Activated CD4-positive, alpha-beta memory T cell treated with anti-CD3 and anti-CD28 coated beads, Interleukin-2, amount 10 ng/mL, durations not matched to agents 7 days and 5 days (primary cell): ENCODE measurements around the gene AK4. TPM values are rescaled to one million over a fixed set of nuclear protein-coding genes. Genes with fewer than 3 reads are reported as not detected.
A peak's percentile ranks its signal among the peaks of the same experiment; 100 is the strongest.

Experiments
- CTCF ChIA-PET: fragments of 350-600 bp; sonication (Branson Sonifier 250); formaldehyde crosslinking; loops from one replicate; lab custom pipeline; 2021; ENCODE audit warnings: antibody characterized with exemption, inconsistent platforms; lab: Charles Lee
- POLR2A ChIA-PET: fragments of 350-600 bp; sonication (Branson Sonifier 250); formaldehyde crosslinking; loops from one replicate; lab custom pipeline; 2021; ENCODE audit warnings: antibody characterized with exemption; lab: Charles Lee
- DNase-seq: peaks from one replicate; pipeline ENCODE4 v3.0.0-alpha.2; 2020
- H3K27ac Mint-ChIP-seq: one replicate; pipeline ENCODE4 v1.8.0; 2021; ENCODE audit warnings: mild to moderate bottlenecking, mixed read lengths
- H3K27me3 Mint-ChIP-seq: one replicate; pipeline ENCODE4 v1.8.0; 2021; ENCODE audit warnings: mixed read lengths
- H3K36me3 Mint-ChIP-seq: one replicate; pipeline ENCODE4 v1.8.0; 2021; ENCODE audit warnings: low read depth, mixed read lengths
- H3K4me1 Mint-ChIP-seq: one replicate; pipeline ENCODE4 v1.8.0; 2021; ENCODE audit warnings: mixed read lengths
- H3K4me3 Mint-ChIP-seq: one replicate; pipeline ENCODE4 v1.8.0; 2021; ENCODE audit warnings: mild to moderate bottlenecking, mixed read lengths
- H3K9me3 Mint-ChIP-seq: one replicate; pipeline ENCODE4 v1.8.0; 2021; ENCODE audit warnings: mixed read lengths
- total RNA-seq, 2 experiments: library from RNA; stranded (reverse); gene quantifications; one replicate each; pipeline ENCODE4 v1.2.3, GENCODE V29; 2021

Gene AK4
- total RNA-seq, 2 experiments from 2014 or later: 56.2 to 58.1 TPM

DNA sequence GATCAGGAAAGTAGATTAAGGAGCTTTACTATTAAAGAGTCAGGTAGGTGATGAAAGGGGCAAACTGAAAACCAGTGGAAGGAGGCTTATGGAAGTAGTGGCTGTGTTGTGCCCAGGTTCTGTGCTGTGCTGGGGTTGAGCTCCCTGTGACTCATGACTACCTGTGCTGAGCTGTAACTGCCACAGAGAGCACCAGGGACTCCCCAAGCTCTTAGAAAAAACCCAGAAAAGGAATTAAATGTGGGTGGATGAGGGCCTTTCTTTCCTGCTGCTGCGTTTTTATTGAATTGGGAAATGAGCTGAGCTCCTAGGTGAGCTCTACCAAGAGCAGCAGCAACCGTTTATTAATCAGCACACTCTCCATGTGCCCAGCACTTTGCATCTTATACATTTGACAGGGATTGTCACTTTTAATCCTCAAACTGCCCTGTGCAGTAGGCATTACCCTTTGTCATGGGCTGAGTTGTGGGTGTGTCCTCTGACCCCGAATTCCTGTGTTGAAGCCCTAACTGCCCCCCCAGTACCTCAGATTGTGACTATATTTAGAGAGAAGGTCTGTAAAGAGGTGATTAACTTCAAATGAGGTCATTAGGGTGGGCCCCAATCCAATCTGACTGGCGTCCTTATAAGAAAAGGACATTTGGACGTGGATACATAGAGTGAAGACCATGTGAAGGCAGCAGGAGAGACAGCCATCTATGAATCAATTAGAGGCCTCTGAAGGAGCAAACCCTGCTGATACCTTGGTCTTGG, 65.4 kb downstream of the AK4 start:
- no peak for DNase-seq
- no peaks in the 10 kb centered on the region for H3K27me3 Mint-ChIP-seq
- peaks cover 5% of the 10 kb centered on the region for H3K36me3 Mint-ChIP-seq
- H3K4me1 Mint-ChIP-seq: peaks cover 28% of the 10 kb centered on the region
- no peaks in the 10 kb centered on the region for H3K9me3 Mint-ChIP-seq
- H3K4me3 Mint-ChIP-seq: no peak overlapping the region
- CTCF ChIA-PET: interaction anchor here (0.5 to 1.6 kb wide), 7 partner anchors 8 to 474 kb away, joined by 3 to 6 read pairs (median 3); no protein-coding TSS in a partner anchor
- H3K27ac Mint-ChIP-seq: no peak overlapping the region
- POLR2A ChIA-PET: no interaction called here

DNA sequence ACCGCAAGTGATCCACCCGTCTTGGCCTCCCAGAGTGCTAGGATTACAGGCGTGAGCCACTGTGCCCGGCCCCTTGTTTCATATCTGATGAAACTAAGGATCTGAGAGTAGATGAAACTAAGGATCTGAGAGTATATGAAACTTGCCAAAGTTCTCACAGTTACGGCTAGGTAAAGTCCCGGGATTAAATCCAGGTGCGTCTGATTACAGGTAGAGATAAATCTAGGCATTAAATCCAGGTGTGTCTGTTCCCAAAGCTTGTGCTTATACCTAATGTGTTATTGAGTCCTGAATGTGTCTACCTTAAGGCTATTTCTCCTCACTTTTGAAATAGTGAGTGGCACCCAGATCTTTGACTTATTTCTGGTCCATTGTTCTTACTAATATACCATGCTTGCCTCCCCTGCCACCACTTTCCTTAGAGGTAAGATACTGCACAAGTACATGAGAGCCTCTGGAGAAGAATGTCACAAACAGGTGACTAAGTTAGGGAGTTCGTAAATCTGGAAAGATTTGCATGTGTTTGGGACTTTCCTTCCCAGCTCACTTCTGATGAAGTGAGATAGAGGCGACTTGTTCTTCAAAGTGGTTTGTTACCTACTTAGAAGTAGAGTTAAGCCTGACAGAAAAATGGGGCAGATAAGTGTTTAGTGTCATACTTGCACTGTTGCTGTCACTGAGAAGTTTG, 66.5 kb downstream of the AK4 start:
- DNase-seq: no peak
- Mint-ChIP-seq H3K27ac (no peak overlapping the region), H3K9me3 (no peaks in the 10 kb centered on the region), H3K36me3 (peaks cover 10% of the 10 kb centered on the region), H3K27me3 (no peaks in the 10 kb centered on the region), H3K4me1 (peaks cover 23% of the 10 kb centered on the region), H3K4me3 (no peak overlapping the region)
- POLR2A ChIA-PET: no interaction called here
- CTCF ChIA-PET: interaction anchor here (2.1 kb wide), 1 partner anchor 245 kb away, joined by 5 read pairs; no protein-coding TSS in a partner anchor

DNA sequence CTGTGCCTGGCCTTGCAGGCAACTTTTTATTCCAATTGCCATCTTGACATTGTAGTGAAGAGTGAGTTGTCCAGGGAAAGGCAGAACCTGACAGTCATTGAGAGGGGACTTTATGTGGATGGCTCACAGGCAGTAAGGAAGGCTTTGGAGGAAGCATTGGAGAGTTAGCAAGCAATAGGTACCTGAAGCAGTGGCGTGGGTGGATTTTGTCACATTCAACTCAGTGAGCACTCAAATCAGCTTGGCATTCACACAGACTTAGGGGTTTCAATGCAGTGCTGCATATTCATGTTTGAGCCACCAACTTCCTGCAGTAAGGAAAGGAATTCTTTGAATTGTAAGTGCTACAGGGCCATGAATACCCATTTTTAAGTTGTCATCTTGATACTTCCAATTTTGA, 69.0 kb downstream of the AK4 start:
- H3K27ac Mint-ChIP-seq: no peak overlapping the region
- no peaks in the 10 kb centered on the region for H3K27me3 Mint-ChIP-seq
- no peak for DNase-seq
- no peak overlapping the region for H3K4me3 Mint-ChIP-seq
- peaks cover 16% of the 10 kb centered on the region for H3K36me3 Mint-ChIP-seq
- ChIA-PET POLR2A (no interaction called here), CTCF (interaction anchor here (0.7 to 1.1 kb wide), 3 partner anchors 12 to 471 kb away, joined by 3 to 4 read pairs (median 3); partner anchors contain the start of gene AK4)
- H3K9me3 Mint-ChIP-seq: no peaks in the 10 kb centered on the region
- peaks cover 20% of the 10 kb centered on the region for H3K4me1 Mint-ChIP-seq

- no peak for DNase-seq
- Mint-ChIP-seq H3K27me3 (no peaks in the 10 kb centered on the region), H3K27ac (no peak overlapping the region), H3K4me1 (no peaks in the 10 kb centered on the region), H3K9me3 (no peaks in the 10 kb centered on the region), H3K36me3 (peaks cover 33% of the 10 kb centered on the region), H3K4me3 (no peak overlapping the region)
- CTCF ChIA-PET: interaction anchor here (1.0 kb wide), 1 partner anchor 9 kb away, joined by 3 read pairs; no protein-coding TSS in a partner anchor
- POLR2A ChIA-PET: no interaction called here
Measured at GRCh38 chr1:65221638-65222339, 73.8 kb downstream of the AK4 start.

DNA sequence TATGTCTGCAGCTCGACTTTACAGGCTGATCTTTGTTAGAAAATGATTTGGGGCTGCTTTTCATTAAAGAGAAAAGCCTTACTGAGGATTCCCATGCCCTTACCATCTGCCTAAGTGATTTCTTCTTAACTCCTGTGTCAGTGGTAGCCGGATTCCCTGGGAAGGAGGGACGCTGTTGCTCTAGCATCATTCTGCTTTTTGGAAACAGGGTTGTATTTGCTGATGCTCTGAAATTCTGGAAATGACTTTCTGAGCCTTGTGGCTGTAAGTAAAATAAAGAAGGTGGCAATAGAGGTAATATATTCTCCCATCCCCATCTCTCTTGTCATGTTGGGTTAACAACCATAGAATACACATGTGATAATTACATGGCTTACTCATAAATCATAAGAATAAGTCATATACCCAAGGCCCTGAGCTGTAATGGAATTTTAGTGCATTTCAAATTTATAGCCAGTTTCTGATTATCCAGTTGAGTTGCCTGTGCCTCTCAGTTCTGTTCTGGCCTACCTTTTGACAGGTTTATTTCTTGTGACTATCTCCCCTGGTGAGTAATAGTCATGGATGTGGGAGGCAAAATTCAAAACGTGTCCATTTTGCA, 74.4 kb downstream of the AK4 start:
- H3K9me3 Mint-ChIP-seq: no peaks in the 10 kb centered on the region
- peaks cover 33% of the 10 kb centered on the region for H3K36me3 Mint-ChIP-seq
- ChIA-PET CTCF (no interaction called here), POLR2A (no interaction called here)
- no peak for DNase-seq
- H3K27me3 Mint-ChIP-seq: no peaks in the 10 kb centered on the region
- H3K4me1 Mint-ChIP-seq: no peaks in the 10 kb centered on the region
- H3K4me3 Mint-ChIP-seq: no peak overlapping the region
- H3K27ac Mint-ChIP-seq: no peak overlapping the region

DNA sequence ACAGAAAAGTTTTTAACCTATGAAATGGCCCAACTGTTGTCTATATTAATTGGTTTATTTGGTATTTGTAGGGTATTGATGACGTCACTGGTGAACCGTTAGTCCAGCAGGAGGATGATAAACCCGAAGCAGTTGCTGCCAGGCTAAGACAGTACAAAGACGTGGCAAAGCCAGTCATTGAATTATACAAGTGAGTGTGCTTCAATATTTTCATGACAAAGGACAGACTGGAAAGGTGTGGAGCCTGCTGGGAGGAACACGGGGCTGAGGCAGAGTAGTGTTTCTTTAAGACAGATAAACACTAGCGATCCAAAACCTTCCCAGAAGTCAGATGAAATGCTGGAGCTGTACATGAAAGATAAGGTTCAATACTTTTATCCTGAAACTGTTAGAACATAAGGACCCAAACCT, 76.7 kb downstream of the AK4 start:
- DNase-seq: no peak
- Mint-ChIP-seq H3K27me3 (no peaks in the 10 kb centered on the region), H3K4me3 (no peak overlapping the region), H3K27ac (no peak overlapping the region), H3K9me3 (no peaks in the 10 kb centered on the region), H3K4me1 (peaks cover 2% of the 10 kb centered on the region), H3K36me3 (peaks cover 29% of the 10 kb centered on the region)
- ChIA-PET CTCF (interaction anchor here (1.3 to 2.6 kb wide), 4 partner anchors 9 to 463 kb away, joined by 3 to 8 read pairs (median 4); no protein-coding TSS in a partner anchor), POLR2A (no interaction called here)

GRCh38 chr1:65225179-65225578, 77.2 kb downstream of the AK4 start:
- Mint-ChIP-seq H3K4me1 (peaks cover 7% of the 10 kb centered on the region), H3K4me3 (no peak overlapping the region), H3K27ac (no peak overlapping the region), H3K36me3 (peaks cover 28% of the 10 kb centered on the region), H3K27me3 (no peaks in the 10 kb centered on the region), H3K9me3 (no peaks in the 10 kb centered on the region)
- POLR2A ChIA-PET: no interaction called here
- CTCF ChIA-PET: interaction anchor here (1.3 to 2.6 kb wide), 3 partner anchors 9 to 462 kb away, joined by 3 to 8 read pairs (median 4); no protein-coding TSS in a partner anchor
- no peak for DNase-seq

GRCh38 chr1:65229201-65229600, 81.2 kb downstream of the AK4 start:
- CTCF ChIA-PET: interaction anchor here (1.0 to 2.7 kb wide), 4 partner anchors 12 to 458 kb away, joined by 4 to 9 read pairs (median 6); no protein-coding TSS in a partner anchor

GRCh38 chr1:65229754-65230339, 81.8 kb downstream of the AK4 start:
- POLR2A ChIA-PET: interaction anchor here (0.7 to 1.0 kb wide), 2 partner anchors 14 to 199 kb away, joined by 3 read pairs; no protein-coding TSS in a partner anchor
- no peaks in the 10 kb centered on the region for H3K27me3 Mint-ChIP-seq
- H3K27ac Mint-ChIP-seq: no peak overlapping the region
- H3K9me3 Mint-ChIP-seq: no peaks in the 10 kb centered on the region
- DNase-seq: no peak
- peaks cover 15% of the 10 kb centered on the region for H3K36me3 Mint-ChIP-seq
- H3K4me3 Mint-ChIP-seq: no peak overlapping the region
- peaks cover 29% of the 10 kb centered on the region for H3K4me1 Mint-ChIP-seq
- CTCF ChIA-PET: interaction anchor here (1.0 to 2.7 kb wide), 4 partner anchors 13 to 458 kb away, joined by 4 to 9 read pairs (median 6); no protein-coding TSS in a partner anchor

More at GRCh38 chr1:65229201-65229600, 81.2 kb downstream of the AK4 start:
- POLR2A ChIA-PET: interaction anchor here (0.7 to 1.0 kb wide), 2 partner anchors 14 to 200 kb away, joined by 3 read pairs; no protein-coding TSS in a partner anchor
- DNase-seq: no peak
- Mint-ChIP-seq H3K9me3 (no peaks in the 10 kb centered on the region), H3K4me1 (peaks cover 29% of the 10 kb centered on the region), H3K27ac (no peak overlapping the region), H3K27me3 (no peaks in the 10 kb centered on the region), H3K36me3 (peaks cover 21% of the 10 kb centered on the region), H3K4me3 (no peak overlapping the region)

DNA sequence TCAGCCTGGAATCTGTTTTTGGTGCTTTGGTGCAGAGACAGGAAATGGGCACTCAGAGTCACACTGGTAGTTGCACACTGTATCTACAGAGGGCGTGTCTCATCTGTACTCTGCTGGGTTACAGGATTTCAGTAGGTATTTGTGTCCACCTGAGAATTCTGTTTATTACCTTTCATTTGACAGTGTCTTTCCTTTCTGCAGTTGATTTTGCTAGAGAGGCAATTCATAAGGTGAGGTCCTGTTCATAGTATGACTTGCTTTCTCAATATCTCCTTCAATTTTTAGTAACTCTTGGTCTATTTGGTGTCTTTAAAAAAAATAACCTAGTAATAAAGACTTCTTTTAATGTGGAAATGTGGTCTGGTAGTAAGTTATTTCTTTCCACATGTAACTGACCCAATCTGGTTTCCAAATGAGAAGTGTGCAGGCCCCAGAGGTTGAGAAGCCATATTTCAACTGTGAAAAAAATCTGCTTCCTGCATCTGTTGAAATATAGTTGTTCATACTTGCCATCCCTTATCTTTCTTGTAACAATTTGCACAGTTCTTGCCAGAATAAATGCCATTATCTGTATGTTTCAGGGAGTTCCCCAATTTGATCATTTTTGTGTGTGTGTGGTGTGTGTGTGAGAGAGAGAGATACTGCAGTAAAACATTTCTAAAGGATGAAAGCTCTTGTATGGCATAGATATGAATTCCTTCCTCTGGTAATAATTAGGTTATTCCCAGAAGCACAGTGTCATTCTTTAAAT, 82.9 kb downstream of the AK4 start:
- Mint-ChIP-seq H3K4me1 (peaks cover 29% of the 10 kb centered on the region), H3K27me3 (no peaks in the 10 kb centered on the region), H3K36me3 (peaks cover 6% of the 10 kb centered on the region), H3K27ac (peak overlapping the region; percentile 71), H3K9me3 (no peaks in the 10 kb centered on the region), H3K4me3 (no peak overlapping the region)
- CTCF ChIA-PET: interaction anchor here (0.9 to 2.7 kb wide), 10 partner anchors 10 to 1011 kb away, joined by 3 to 10 read pairs (median 6); no protein-coding TSS in a partner anchor
- POLR2A ChIA-PET: interaction anchor here (1.2 kb wide), 1 partner anchor 23 kb away, joined by 5 read pairs; no protein-coding TSS in a partner anchor
- peak; percentile 24 for DNase-seq

DNA sequence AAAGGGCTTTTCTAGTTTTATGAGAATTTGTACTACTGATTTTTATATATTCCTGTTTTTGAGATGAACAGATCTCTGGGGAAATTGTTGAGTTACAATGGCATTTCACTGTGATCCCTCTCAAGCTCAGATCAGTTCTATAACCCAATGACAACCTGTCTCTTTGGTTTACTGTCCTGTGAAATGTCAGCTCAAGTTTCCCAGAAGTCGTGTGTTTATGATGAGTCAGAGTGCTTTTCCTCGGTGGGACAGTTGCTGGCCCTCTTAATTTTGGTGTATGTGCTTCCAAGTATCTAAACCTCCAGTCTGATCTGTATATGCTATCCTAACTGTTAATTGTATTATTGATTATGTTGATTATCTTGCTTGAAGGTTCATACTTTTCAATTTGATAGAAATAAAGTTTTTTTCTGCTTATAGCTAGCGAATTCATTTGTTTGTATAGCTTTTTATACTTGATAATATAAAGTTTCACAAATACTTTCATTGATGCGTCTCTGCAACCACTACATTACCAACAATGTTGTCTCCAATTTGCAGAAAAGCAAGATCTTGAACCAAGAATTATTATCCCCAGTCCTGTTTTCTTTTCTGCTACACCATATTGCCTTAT, 83.8 kb downstream of the AK4 start:
- H3K4me1 Mint-ChIP-seq: peaks cover 29% of the 10 kb centered on the region
- no peaks in the 10 kb centered on the region for H3K9me3 Mint-ChIP-seq
- H3K27me3 Mint-ChIP-seq: no peaks in the 10 kb centered on the region
- DNase-seq: no peak
- H3K4me3 Mint-ChIP-seq: no peak overlapping the region
- CTCF ChIA-PET: interaction anchor here (0.7 to 2.7 kb wide), 11 partner anchors 10 to 1010 kb away, joined by 3 to 10 read pairs (median 3); no protein-coding TSS in a partner anchor
- peaks cover 10% of the 10 kb centered on the region for H3K36me3 Mint-ChIP-seq
- H3K27ac Mint-ChIP-seq: no peak overlapping the region
- POLR2A ChIA-PET: interaction anchor here (1.2 kb wide), 1 partner anchor 22 kb away, joined by 5 read pairs; no protein-coding TSS in a partner anchor
